Bronchial epithelial cell (primary cell): ENCODE results near the gene RGS6. TPM values are rescaled to one million over a fixed set of nuclear protein-coding genes. Genes with fewer than 3 reads are reported as not detected.

Source experiments
- DNase-seq: peaks from one replicate; pipeline ENCODE4 v3.0.0-alpha.2; 2010; ENCODE audit warnings: low read depth
- FAIRE-seq: peaks from 2 replicates; lab custom pipeline; 2011; peaks lifted over from hg19 to GRCh38; lab: Jason Lieb, UNC
- H3K27me3 ChIP-seq: 2 replicates; pipeline ENCODE4 v1.5.1; 2011; ENCODE audit warnings: low read length; ENCODE audit not compliant: control insufficient read depth, insufficient read depth
- H3K36me3 ChIP-seq: 2 replicates; pipeline ENCODE4 v1.5.1; 2011; ENCODE audit warnings: low read length; ENCODE audit not compliant: control insufficient read depth, insufficient read depth
- H3K4me3 ChIP-seq: 2 replicates; pipeline ENCODE4 v1.5.1; 2011; ENCODE audit warnings: mild to moderate bottlenecking, low read depth, low read length, control low read depth
- total RNA-seq: library from RNA; depleted of rRNA; stranded (reverse); fragments of >200 nt; gene quantifications from 2 replicates; pipeline ENCODE4 v1.2.1, GENCODE V29; 2014
- TF ChIP-seq, protein P1 (sequence below): IDR thresholded peaks from 2 replicates; pipeline ENCODE4 v1.5.1; 2011; ENCODE audit warnings: mild to moderate bottlenecking, moderate library complexity, low read length, control low read depth, inconsistent platforms; ENCODE audit not compliant: insufficient read depth, severe bottlenecking

RGS6 gene
- total RNA-seq, 1 donor from 2014 or later = not detected

DNA sequence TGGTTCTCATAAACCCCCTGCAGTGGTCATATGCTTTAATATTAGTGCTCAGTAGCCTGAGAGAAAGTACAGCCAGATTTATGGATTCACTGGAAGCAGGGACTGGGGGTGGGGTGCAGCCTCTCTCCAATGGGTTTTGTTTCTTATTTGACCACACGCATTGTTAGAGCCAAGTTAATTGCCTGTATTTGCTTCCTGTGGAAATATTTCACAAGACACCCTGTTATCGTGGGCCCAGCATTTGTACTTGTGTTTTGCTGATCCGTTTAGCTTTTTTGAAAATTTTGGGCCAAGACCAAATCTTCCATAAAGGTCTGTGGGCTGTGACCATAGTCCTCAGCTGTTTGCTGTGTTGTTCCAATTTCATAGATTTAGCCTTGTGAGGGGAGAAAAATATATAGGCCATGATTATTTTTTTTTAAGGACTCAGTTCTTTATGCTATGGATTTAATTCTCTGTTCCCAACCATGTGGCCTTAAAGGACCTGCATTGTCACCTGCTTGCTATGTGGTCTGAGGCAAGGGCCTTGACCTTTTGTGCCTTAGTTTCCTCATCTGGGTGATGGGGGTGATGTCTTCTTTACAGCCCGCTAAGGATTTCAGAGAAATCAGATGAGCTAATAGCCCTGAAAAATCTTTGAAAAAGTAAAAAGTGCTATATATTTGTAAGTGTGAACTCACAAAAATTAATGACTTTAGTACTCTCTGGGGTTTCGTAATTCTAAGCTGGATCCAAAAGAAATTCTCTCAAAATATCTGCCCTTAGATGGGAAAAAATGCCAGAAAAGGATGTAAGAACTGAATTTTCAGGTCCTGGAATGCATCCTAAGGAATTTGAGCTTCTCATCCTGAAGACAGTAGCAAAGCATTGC lies 591.4 kb downstream of the RGS6 start:
- no peak for FAIRE-seq
- TF ChIP-seq, protein P1, sequence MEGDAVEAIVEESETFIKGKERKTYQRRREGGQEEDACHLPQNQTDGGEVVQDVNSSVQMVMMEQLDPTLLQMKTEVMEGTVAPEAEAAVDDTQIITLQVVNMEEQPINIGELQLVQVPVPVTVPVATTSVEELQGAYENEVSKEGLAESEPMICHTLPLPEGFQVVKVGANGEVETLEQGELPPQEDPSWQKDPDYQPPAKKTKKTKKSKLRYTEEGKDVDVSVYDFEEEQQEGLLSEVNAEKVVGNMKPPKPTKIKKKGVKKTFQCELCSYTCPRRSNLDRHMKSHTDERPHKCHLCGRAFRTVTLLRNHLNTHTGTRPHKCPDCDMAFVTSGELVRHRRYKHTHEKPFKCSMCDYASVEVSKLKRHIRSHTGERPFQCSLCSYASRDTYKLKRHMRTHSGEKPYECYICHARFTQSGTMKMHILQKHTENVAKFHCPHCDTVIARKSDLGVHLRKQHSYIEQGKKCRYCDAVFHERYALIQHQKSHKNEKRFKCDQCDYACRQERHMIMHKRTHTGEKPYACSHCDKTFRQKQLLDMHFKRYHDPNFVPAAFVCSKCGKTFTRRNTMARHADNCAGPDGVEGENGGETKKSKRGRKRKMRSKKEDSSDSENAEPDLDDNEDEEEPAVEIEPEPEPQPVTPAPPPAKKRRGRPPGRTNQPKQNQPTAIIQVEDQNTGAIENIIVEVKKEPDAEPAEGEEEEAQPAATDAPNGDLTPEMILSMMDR = no peak
- no peak overlapping the region for H3K4me3 ChIP-seq
- no peak for DNase-seq
- no peaks in the 10 kb centered on the region for H3K27me3 ChIP-seq
- no peaks in the 10 kb centered on the region for H3K36me3 ChIP-seq

DNA sequence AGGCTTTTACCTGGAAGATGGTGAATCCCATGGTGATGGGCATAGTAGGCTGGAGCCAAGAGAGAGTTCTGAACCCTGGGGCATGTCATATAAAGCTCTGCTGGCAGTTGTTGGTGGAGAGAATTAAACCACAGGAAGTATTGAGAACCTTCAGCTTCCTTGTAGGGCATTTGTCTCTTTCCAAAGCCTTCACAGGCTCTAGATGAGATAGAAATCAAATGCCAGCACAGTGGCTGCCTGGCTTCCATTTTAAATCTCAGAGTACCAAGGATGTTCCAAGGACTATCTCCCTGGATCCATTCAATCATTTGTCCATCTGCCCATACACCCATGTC lies 592.0 kb downstream of the RGS6 start:
- H3K36me3 ChIP-seq = no peaks in the 10 kb centered on the region
- TF ChIP-seq, protein P1 = no peak
- H3K27me3 ChIP-seq = no peaks in the 10 kb centered on the region
- H3K4me3 ChIP-seq = no peak overlapping the region
- DNase-seq (no peak), FAIRE-seq (no peak)

DNA sequence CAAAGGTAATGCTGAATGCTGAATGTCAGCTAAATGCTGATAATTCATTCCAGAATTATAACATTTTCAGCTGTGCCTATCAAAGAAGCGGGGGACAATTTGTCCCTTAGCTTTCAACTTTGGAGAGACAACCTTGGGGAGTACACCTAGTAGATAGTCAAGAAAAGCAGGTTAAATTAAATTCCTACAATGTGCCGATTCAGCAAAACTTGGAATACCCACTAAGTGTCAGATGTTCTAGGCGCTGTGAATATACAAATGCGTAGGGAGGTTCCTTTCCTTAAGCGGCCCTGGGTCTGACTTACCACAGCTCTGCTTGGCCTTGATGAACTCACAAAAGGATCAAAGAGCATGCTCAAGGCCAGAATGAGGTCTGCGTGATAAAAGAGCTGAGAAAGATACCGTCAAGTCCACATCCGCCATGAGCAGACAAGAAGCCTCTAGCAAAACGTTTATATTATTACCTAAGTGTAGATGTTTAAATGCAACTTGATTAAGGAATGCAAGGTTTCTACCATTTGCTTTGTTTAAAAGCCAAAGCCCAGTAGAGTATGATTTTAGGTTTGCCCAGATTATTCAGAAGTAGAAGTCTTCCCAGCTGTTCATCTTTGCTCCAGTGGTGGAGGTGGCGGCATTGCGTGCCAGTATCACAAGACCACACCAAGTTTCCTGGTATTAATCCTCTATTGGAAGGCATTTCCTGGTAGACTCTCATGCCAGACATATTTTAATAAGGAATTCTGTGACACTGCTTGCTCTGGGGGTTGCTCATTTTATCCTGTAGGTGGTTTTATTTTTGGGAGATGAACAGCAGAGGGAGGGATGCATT lies 593.1 kb downstream of the RGS6 start:
- Histone ChIP-seq H3K27me3 (no peaks in the 10 kb centered on the region), H3K4me3 (no peak overlapping the region), H3K36me3 (no peaks in the 10 kb centered on the region)
- TF ChIP-seq, protein P1 = no peak
- FAIRE-seq = no peak
- no peak for DNase-seq

DNA sequence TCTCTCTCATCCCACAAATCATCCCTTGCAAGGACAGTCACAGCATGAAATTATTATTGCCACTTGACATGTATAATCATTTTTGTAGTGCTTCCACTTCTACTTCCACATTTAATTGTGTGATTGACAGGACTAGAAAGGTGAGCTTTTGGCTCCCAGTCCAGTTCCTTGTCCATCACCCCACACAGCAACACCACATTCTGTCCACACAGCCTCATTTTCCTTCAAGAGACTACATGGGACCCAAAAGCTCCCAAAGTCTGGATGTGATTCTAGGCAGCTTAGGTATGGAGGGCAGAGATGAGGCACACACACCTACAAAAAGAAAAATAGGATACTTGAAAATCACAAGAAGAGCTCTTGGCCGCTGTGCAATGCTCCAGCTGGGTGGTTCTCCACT lies 595.4 kb downstream of the RGS6 start:
- H3K27me3 ChIP-seq = no peaks in the 10 kb centered on the region

DNA sequence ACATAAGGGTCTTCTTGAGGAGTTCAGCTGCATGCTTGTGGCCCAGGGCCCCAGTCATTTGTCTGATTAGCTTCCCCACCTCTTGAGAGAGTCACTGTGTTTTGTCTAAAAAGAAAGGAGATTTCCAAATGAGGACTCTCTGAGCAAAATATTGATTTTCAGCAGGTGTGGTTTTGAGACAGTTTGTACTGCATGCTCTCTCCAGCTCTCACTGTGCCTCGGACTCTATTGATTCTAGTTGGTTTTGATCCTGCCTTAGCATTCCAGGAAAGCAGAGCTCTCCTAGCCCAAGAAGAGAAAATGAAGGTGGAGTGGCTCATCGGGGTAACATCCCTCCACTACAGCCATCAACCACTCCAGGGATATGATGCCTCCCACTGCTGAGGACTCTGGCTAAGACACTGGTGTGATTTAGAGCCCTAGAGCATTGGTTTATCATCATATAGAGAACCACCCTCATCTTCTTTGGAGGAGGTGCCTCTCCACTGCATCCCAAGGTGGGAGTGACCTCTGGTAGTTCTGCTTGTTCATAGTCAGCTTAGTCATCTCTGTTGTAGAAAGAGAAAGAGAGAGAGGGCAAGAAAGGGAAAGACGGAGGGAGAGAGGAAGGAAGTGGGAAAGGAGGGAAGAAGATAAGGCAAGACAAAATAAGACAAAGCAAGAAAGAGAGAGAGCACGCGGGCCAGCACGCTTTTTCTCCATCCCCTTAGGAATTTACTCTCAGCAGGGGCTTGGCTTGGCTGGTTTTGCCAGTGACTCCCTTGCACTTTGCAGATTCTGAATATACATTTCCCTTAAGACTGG lies 596.0 kb downstream of the RGS6 start:
- DNase-seq (no peak), FAIRE-seq (no peak)
- no peaks in the 10 kb centered on the region for H3K27me3 ChIP-seq

More for the DNA sequence above, 595.4 kb downstream of the RGS6 start:
- Histone ChIP-seq H3K36me3 (no peaks in the 10 kb centered on the region), H3K4me3 (no peak overlapping the region)
- TF ChIP-seq, protein P1 = no peak
- FAIRE-seq (no peak), DNase-seq (no peak)

More for the DNA sequence above, 596.0 kb downstream of the RGS6 start:
- TF ChIP-seq, protein P1 = no peak
- H3K4me3 ChIP-seq = no peak overlapping the region
- no peaks in the 10 kb centered on the region for H3K36me3 ChIP-seq
